Activated naive CD4-positive, alpha-beta T cell treated with anti-CD3 and anti-CD28 coated beads, Interleukin-2, amount 50 U/mL, for 24 hours (primary cell): Measurements from ENCODE around the gene HMBS.
"Not testable (repeated sequence)": the region's sequence is repeated elsewhere in the genome, so short reads cannot be mapped to it uniquely, and the experiment has no call there.

Experiments
- H3K27ac Mint-ChIP-seq: one replicate; pipeline ENCODE4 v1.8.0; 2021; ENCODE audit warnings: mild to moderate bottlenecking, mixed read lengths
- H3K27me3 Mint-ChIP-seq: one replicate; pipeline ENCODE4 v1.8.0; 2021; ENCODE audit warnings: mixed read lengths
- H3K36me3 Mint-ChIP-seq: one replicate; pipeline ENCODE4 v1.8.0; 2021; ENCODE audit warnings: mixed read lengths
- H3K4me1 Mint-ChIP-seq: one replicate; pipeline ENCODE4 v1.8.0; 2021; ENCODE audit warnings: mixed read lengths
- H3K4me3 Mint-ChIP-seq: one replicate; pipeline ENCODE4 v1.8.0; 2021; ENCODE audit warnings: mild to moderate bottlenecking, mixed read lengths
- H3K9me3 Mint-ChIP-seq: one replicate; pipeline ENCODE4 v1.8.0; 2021; ENCODE audit warnings: mixed read lengths

The HMBS gene

GRCh38 chr11:119057000-119057769, 27.5 kb upstream of the HMBS start, which contains the start of gene HYOU1:
Gene HYOU1 (minus strand): TSS chr11:119057205. CDS start chr11:119056160, 1,045 bp downstream.
- H3K27ac Mint-ChIP-seq, result peak within 1 kb of the TSS; percentile 97
- no peaks in the 10 kb centered on the region for H3K27me3 Mint-ChIP-seq
- H3K9me3 Mint-ChIP-seq, result no peaks in the 10 kb centered on the region
- H3K36me3 Mint-ChIP-seq, result peaks cover 27% of the 10 kb centered on the region
- peak within 1 kb of the TSS; percentile 97 for H3K4me3 Mint-ChIP-seq
- H3K4me1 Mint-ChIP-seq, result peaks cover 44% of the 10 kb centered on the region

DNA sequence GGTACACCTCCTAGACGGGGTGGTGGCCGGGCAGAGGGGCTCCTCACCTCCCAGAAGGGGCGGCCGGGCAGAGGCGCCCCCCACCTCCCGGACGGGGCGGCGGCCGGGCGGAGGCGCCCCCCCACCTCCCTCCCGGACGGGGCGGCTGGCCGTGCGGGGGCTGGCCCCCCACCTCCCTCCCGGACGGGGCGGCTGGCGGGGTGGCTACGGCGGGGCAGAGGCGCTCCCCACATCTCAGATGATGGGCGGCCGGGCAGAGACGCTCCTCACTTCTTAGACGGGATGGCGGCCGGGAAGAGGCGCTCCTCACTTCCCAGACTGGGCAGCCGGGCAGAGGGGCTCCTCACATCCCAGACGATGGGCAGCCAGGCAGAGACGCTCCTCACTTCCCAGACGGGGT, 25.6 kb upstream of the HMBS start:
- H3K4me3 Mint-ChIP-seq, H3K27ac Mint-ChIP-seq, H3K9me3 Mint-ChIP-seq, H3K27me3 Mint-ChIP-seq: not testable (repeated sequence)
- Mint-ChIP-seq H3K36me3 (peaks cover 11% of the 10 kb centered on the region), H3K4me1 (peaks cover 30% of the 10 kb centered on the region)

GRCh38 chr11:119061256-119061655, 23.4 kb upstream of the HMBS start:
- Mint-ChIP-seq H3K9me3 (no peaks in the 10 kb centered on the region), H3K4me3 (no peak overlapping the region), H3K4me1 (peaks cover 25% of the 10 kb centered on the region), H3K36me3 (no peaks in the 10 kb centered on the region), H3K27me3 (no peaks in the 10 kb centered on the region), H3K27ac (no peak overlapping the region)

DNA sequence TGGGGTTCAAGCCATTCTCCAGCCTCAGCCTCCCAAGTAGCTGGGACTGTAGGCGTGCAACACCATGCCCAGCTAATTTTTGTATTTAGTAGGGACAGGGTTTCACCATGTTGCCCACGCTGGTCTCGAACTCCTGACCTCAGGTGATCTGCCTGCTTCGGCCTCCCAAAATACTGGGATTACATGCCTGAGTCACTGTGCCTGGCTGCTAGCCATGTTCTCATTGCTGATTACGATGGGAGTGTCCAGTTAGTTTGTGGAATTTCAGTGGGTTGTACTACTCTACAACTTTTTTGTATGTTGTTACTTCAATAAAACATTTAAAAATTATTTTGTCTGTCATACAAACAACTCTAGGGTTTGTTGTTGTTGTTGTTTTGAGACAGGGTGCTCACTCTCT, 21.9 kb upstream of the HMBS start:
- H3K9me3 Mint-ChIP-seq, result no peaks in the 10 kb centered on the region
- H3K27me3 Mint-ChIP-seq, result no peaks in the 10 kb centered on the region
- peaks cover 30% of the 10 kb centered on the region for H3K4me1 Mint-ChIP-seq
- H3K4me3 Mint-ChIP-seq, result no peak overlapping the region
- no peaks in the 10 kb centered on the region for H3K36me3 Mint-ChIP-seq
- H3K27ac Mint-ChIP-seq, result no peak overlapping the region

- Mint-ChIP-seq H3K27ac (peak overlapping the region; percentile 9), H3K4me3 (peak overlapping the region; percentile 71), H3K9me3 (no peaks in the 10 kb centered on the region), H3K36me3 (peaks cover 2% of the 10 kb centered on the region), H3K4me1 (peaks cover 36% of the 10 kb centered on the region), H3K27me3 (no peaks in the 10 kb centered on the region)
Observed at GRCh38 chr11:119065369-119065768, 19.3 kb upstream of the HMBS start.

GRCh38 chr11:119067371-119068222, 17.1 kb upstream of the HMBS start, which contains the start of gene VPS11:
Gene VPS11 (plus strand): TSS chr11:119067818. CDS start chr11:119067824, 6 bp downstream.
- Mint-ChIP-seq H3K36me3 (peaks cover 3% of the 10 kb centered on the region), H3K4me1 (peaks cover 37% of the 10 kb centered on the region), H3K4me3 (peak within 1 kb of the TSS; percentile 97), H3K27me3 (no peaks in the 10 kb centered on the region), H3K27ac (peak within 1 kb of the TSS; percentile 97), H3K9me3 (no peaks in the 10 kb centered on the region)

DNA sequence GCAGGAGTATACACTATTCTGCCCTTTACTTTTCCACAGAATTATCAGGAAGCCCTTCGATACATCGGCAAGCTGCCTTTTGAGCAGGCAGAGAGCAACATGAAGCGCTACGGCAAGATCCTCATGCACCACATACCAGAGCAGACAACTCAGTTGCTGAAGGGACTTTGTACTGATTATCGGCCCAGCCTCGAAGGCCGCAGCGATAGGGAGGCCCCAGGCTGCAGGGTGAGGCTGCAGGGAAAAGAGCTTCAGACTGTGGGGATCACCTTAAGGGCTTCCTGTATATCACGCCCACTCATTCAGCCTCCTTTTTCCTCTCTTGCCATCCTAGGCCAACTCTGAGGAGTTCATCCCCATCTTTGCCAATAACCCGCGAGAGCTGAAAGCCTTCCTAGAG, 6.8 kb upstream of the HMBS start:
- H3K36me3 Mint-ChIP-seq, result peaks cover 4% of the 10 kb centered on the region

GRCh38 chr11:119078675-119079420, 5.8 kb upstream of the HMBS start:
- Mint-ChIP-seq H3K27ac (no peak overlapping the region), H3K4me3 (no peak overlapping the region), H3K4me1 (no peaks in the 10 kb centered on the region), H3K36me3 (no peaks in the 10 kb centered on the region), H3K9me3 (no peaks in the 10 kb centered on the region), H3K27me3 (no peaks in the 10 kb centered on the region)

More for the DNA sequence above, 6.8 kb upstream of the HMBS start:
- no peak overlapping the region for H3K27ac Mint-ChIP-seq
- no peak overlapping the region for H3K4me3 Mint-ChIP-seq
- H3K4me1 Mint-ChIP-seq, result peaks cover 2% of the 10 kb centered on the region
- no peaks in the 10 kb centered on the region for H3K27me3 Mint-ChIP-seq
- H3K9me3 Mint-ChIP-seq, result no peaks in the 10 kb centered on the region

GRCh38 chr11:119081682-119082260, 2.9 kb upstream of the HMBS start:
- Mint-ChIP-seq H3K27ac (no peak overlapping the region), H3K4me3 (no peak overlapping the region), H3K9me3 (no peaks in the 10 kb centered on the region), H3K4me1 (peaks cover 6% of the 10 kb centered on the region), H3K27me3 (no peaks in the 10 kb centered on the region), H3K36me3 (no peaks in the 10 kb centered on the region)

GRCh38 chr11:119085437-119085847, 761 bp downstream of the HMBS start:
- Mint-ChIP-seq H3K4me3 (peak overlapping the region; percentile 97), H3K9me3 (no peaks in the 10 kb centered on the region), H3K36me3 (no peaks in the 10 kb centered on the region), H3K4me1 (peaks cover 14% of the 10 kb centered on the region), H3K27me3 (no peaks in the 10 kb centered on the region), H3K27ac (peak overlapping the region; percentile 95)

- no peaks in the 10 kb centered on the region for H3K9me3 Mint-ChIP-seq
- no peaks in the 10 kb centered on the region for H3K27me3 Mint-ChIP-seq
- H3K36me3 Mint-ChIP-seq, result no peaks in the 10 kb centered on the region
- H3K27ac Mint-ChIP-seq, result no peak overlapping the region
- H3K4me3 Mint-ChIP-seq, result no peak overlapping the region
- H3K4me1 Mint-ChIP-seq, result peaks cover 14% of the 10 kb centered on the region
Observed at GRCh38 chr11:119087123-119087522, 2.4 kb downstream of the HMBS start.

DNA sequence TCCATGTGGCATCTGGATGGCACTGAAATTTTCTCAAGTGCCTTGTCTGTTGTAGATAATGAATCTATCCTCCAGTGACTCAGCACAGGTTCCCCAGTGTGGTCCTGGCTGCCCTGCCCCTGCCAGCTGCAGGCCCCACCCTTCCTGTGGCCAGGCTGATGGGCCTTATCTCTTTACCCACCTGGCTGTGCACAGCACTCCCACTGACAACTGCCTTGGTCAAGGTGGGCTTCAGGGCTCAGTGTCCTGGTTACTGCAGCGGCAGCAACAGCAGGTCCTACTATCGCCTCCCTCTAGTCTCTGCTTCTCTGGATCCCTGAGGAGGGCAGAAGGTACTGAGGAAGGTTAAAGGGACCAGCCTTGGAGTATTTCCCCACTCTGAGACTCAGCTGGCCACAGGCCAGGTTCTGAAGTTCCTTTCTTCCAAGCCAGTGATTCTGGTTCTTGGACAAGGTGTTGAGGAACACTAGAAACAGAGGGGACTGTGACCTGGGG, 3.1 kb downstream of the HMBS start:
- no peak overlapping the region for H3K4me3 Mint-ChIP-seq
- peaks cover 21% of the 10 kb centered on the region for H3K4me1 Mint-ChIP-seq
- H3K9me3 Mint-ChIP-seq, result no peaks in the 10 kb centered on the region
- no peaks in the 10 kb centered on the region for H3K27me3 Mint-ChIP-seq
- no peak overlapping the region for H3K27ac Mint-ChIP-seq
- no peaks in the 10 kb centered on the region for H3K36me3 Mint-ChIP-seq

DNA sequence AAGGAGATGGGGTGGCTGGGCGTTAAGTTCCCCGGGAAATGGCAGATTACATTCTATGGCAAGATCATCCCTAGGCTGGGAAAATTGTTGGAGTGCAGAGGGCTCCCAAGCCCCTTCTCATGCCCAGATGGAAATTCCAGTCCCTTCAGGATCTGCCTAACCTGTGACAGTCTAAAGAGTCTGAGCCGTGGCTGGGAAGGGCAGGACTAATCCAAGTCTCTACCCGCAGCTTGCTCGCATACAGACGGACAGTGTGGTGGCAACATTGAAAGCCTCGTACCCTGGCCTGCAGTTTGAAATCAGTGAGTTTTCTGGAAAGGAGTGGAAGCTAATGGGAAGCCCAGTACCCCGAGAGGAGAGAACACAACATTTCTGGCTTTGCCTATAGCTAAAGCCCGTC, 3.7 kb downstream of the HMBS start:
- Mint-ChIP-seq H3K9me3 (no peaks in the 10 kb centered on the region), H3K36me3 (no peaks in the 10 kb centered on the region), H3K27ac (no peak overlapping the region), H3K4me1 (peaks cover 24% of the 10 kb centered on the region), H3K27me3 (no peaks in the 10 kb centered on the region), H3K4me3 (no peak overlapping the region)

DNA sequence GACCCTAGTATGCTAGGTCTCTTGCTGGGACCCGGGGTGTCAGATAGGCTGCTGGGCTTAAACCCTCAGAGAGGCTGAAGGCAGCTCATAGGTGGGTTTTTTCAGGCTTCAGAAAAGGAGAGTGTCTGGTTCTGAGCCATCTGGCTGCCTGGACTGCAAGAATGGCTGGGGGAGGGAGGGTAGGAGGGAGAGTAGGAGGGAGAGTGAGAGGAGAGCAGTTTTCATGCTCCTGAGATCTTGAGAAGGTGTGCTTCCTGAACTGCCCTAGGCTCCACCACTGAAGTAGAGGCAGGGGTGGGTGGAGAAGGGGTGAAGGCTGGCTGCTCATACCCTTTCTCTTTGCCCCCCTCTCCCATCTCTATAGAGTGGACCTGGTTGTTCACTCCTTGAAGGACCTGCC, 4.6 kb downstream of the HMBS start:
- no peaks in the 10 kb centered on the region for H3K27me3 Mint-ChIP-seq
- no peaks in the 10 kb centered on the region for H3K9me3 Mint-ChIP-seq
- H3K4me1 Mint-ChIP-seq, result peaks cover 29% of the 10 kb centered on the region
- no peaks in the 10 kb centered on the region for H3K36me3 Mint-ChIP-seq
- H3K27ac Mint-ChIP-seq, result no peak overlapping the region
- no peak overlapping the region for H3K4me3 Mint-ChIP-seq

DNA sequence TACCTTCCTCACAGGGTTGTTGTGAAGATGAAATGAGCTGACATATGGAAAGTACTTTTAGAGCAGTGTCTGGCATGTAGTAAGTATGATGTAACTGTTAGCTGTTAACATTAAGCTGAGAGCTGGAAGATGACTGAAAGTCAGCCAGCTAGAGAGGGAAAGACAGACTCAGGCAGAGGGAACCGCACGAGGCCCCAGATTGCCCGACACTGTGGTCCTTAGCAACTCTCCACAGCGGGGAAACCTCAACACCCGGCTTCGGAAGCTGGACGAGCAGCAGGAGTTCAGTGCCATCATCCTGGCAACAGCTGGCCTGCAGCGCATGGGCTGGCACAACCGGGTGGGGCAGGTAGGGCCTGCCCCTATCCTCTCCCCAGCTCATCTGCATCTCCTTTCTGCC, 6.5 kb downstream of the HMBS start:
- Mint-ChIP-seq H3K9me3 (no peaks in the 10 kb centered on the region), H3K27ac (no peak overlapping the region), H3K4me3 (no peak overlapping the region), H3K36me3 (no peaks in the 10 kb centered on the region), H3K27me3 (no peaks in the 10 kb centered on the region), H3K4me1 (peaks cover 31% of the 10 kb centered on the region)
